ENCODE measurements around the gene SLC4A3. TPM values are rescaled to one million over a fixed set of nuclear protein-coding genes. Genes with fewer than 3 reads are reported as not detected.
"Not testable (repeated sequence)": the region's sequence is repeated elsewhere in the genome, so short reads cannot be mapped to it uniquely, and the experiment has no call there.

SLC4A3 gene
- total RNA-seq, 1 donor from 2014 or later, result not detected

GRCh38 chr2:219650426-219651248, 23.2 kb downstream of the SLC4A3 start:
- ChIA-PET POLR2A (interaction anchor here (0.6 kb wide), 1 partner anchor 101 kb away, joined by 3 read pairs; no protein-coding TSS in a partner anchor), CTCF (no interaction called here)
- Mint-ChIP-seq H3K36me3 (ENCODE audit: low read depth) (no peaks in the 10 kb centered on the region), H3K9me3 (peaks cover 3% of the 10 kb centered on the region), H3K4me1 (no peaks in the 10 kb centered on the region), H3K27me3 (peaks cover 50% of the 10 kb centered on the region), H3K27ac (no peak overlapping the region), H3K4me3 (no peak overlapping the region)
- no peak for TF ChIP-seq CTCF (IDR thresholded peaks at IDR 0.05)
- no peak for DNase-seq
- ATAC-seq (ENCODE audit: low read depth), result no peak
- intact Hi-C loops (cut with micrococcal nuclease), result no loop called here

GRCh38 chr2:219651656-219652055, 24.2 kb downstream of the SLC4A3 start:
- H3K27me3 Mint-ChIP-seq, result peaks cover 46% of the 10 kb centered on the region
- DNase-seq; H3K9me3 Mint-ChIP-seq; ATAC-seq (ENCODE audit: low read depth); CTCF ChIA-PET; H3K4me1 Mint-ChIP-seq; H3K36me3 Mint-ChIP-seq (ENCODE audit: low read depth); H3K27ac Mint-ChIP-seq; intact Hi-C loops (cut with micrococcal nuclease); H3K4me3 Mint-ChIP-seq: not testable (repeated sequence)
- POLR2A ChIA-PET, result interaction anchor here (0.9 kb wide), 1 partner anchor 9 kb away, joined by 4 read pairs; no protein-coding TSS in a partner anchor

- Mint-ChIP-seq H3K27ac (no peak overlapping the region), H3K4me3 (no peak overlapping the region), H3K27me3 (peaks cover 31% of the 10 kb centered on the region), H3K9me3 (peaks cover 17% of the 10 kb centered on the region), H3K4me1 (no peaks in the 10 kb centered on the region), H3K36me3 (ENCODE audit: low read depth) (no peaks in the 10 kb centered on the region)
- CTCF ChIA-PET, result no interaction called here
- ATAC-seq (ENCODE audit: low read depth), result no peak
- intact Hi-C loops (cut with micrococcal nuclease), result no loop called here
- POLR2A ChIA-PET, result no interaction called here
- no peak for DNase-seq
- TF ChIP-seq CTCF (IDR thresholded peaks at IDR 0.05), result no peak
These were observed 29.1 kb downstream of the SLC4A3 start for GRCh38 chr2:219656526-219656925.

- intact Hi-C loops (cut with micrococcal nuclease), result no loop called here
- ChIA-PET CTCF (no interaction called here), POLR2A (no interaction called here)
- H3K9me3 Mint-ChIP-seq, result peaks cover 20% of the 10 kb centered on the region
- H3K4me1 Mint-ChIP-seq, result no peaks in the 10 kb centered on the region
- H3K36me3 Mint-ChIP-seq (ENCODE audit: low read depth), result no peaks in the 10 kb centered on the region
- peaks cover 19% of the 10 kb centered on the region for H3K27me3 Mint-ChIP-seq
- DNase-seq (no peak), ATAC-seq (ENCODE audit: low read depth) (no peak)
- no peak for TF ChIP-seq CTCF (IDR thresholded peaks at IDR 0.05)
- H3K4me3 Mint-ChIP-seq, result no peak overlapping the region
- no peak overlapping the region for H3K27ac Mint-ChIP-seq
These were observed 30.9 kb downstream of the SLC4A3 start for GRCh38 chr2:219658196-219658846.

GRCh38 chr2:219658874-219659273, 31.4 kb downstream of the SLC4A3 start:
- intact Hi-C loops (cut with micrococcal nuclease), result no loop called here
- H3K4me3 Mint-ChIP-seq, result no peak overlapping the region
- ChIA-PET POLR2A (interaction anchor here (0.6 kb wide), 1 partner anchor 279 kb away, joined by 3 read pairs; no protein-coding TSS in a partner anchor), CTCF (no interaction called here)
- ATAC-seq (ENCODE audit: low read depth) (no peak), DNase-seq (no peak)
- no peaks in the 10 kb centered on the region for H3K36me3 Mint-ChIP-seq (ENCODE audit: low read depth)
- no peak overlapping the region for H3K27ac Mint-ChIP-seq
- TF ChIP-seq CTCF (IDR thresholded peaks at IDR 0.05), result no peak
- H3K27me3 Mint-ChIP-seq, result peaks cover 18% of the 10 kb centered on the region
- no peaks in the 10 kb centered on the region for H3K4me1 Mint-ChIP-seq
- peaks cover 20% of the 10 kb centered on the region for H3K9me3 Mint-ChIP-seq
